B cell (primary cell): ENCODE measurements around the gene PLA2G4D. TPM values are rescaled to one million over a fixed set of nuclear protein-coding genes. Genes with fewer than 3 reads are reported as not detected.

Experiments
- ATAC-seq: fragments of 200-7000 bp; cut with Tn5 transposase; one replicate; pipeline ENCODE4 v1.10.0; 2021; ENCODE audit warnings: low read depth, mild to moderate bottlenecking, moderate number of reproducible peaks, moderate library complexity
- CTCF ChIA-PET: fragments of 350-600 bp; sonication (Branson Sonifier 250); formaldehyde crosslinking; loops from one replicate; lab custom pipeline; 2021; ENCODE audit warnings: antibody characterized with exemption, inconsistent platforms; lab: Charles Lee
- POLR2A ChIA-PET: fragments of 350-600 bp; sonication (Branson Sonifier 250); formaldehyde crosslinking; loops from one replicate; lab custom pipeline; 2021; ENCODE audit warnings: antibody characterized with exemption; lab: Charles Lee
- DNase-seq: peaks from one replicate; pipeline ENCODE4 v3.0.0; 2013
- H2AFZ ChIP-seq: 2 replicates; pipeline ENCODE4 v1.6.1; 2012; ENCODE audit warnings: mild to moderate bottlenecking, low read depth, low read length; ENCODE audit not compliant: insufficient read depth, poor library complexity, severe bottlenecking
- H3K27ac ChIP-seq, 2 donors: 1 replicate in 1 of 2; 2 replicates in 1 of 2; pipeline ENCODE4 v1.5.1; 2012 to 2013; ENCODE audit warnings: low read length in 2 of 2, mild to moderate bottlenecking in 2 of 2, moderate library complexity in 1 of 2
- H3K27me3 ChIP-seq, 4 experiments: fragments of 200-600 bp in 1 of 4; sonication (generic) in 1 of 4; replicated peaks in 1 of 4; 1 replicate in 2 of 4; 2 replicates in 2 of 4; pipeline versions ENCODE4 v1.6.1 to v1.7.0; 2013 to 2016; ENCODE audit warnings: low read length in 3 of 4, mild to moderate bottlenecking in 2 of 4, mixed read lengths in 1 of 4, moderate library complexity in 1 of 4; ENCODE audit not compliant: insufficient read depth in 4 of 4, control insufficient read depth in 3 of 4; ENCODE audit errors: control extremely low read depth in 1 of 4
- H3K36me3 ChIP-seq, 2 experiments: replicated peaks in 1 of 2; 1 replicate in 1 of 2; 2 replicates in 1 of 2; pipeline versions ENCODE4 v1.6.1 to v1.7.1; 2013; ENCODE audit warnings: low read length in 1 of 2; ENCODE audit not compliant: insufficient read depth in 2 of 2, control insufficient read depth in 1 of 2; ENCODE audit errors: control extremely low read depth in 1 of 2, extremely low read depth in 1 of 2
- H3K4me1 ChIP-seq, 2 donors: fragments of 200-600 bp in 1 of 2; sonication (generic) in 1 of 2; 1 replicate in 1 of 2; 2 replicates in 1 of 2; pipeline versions ENCODE4 v1.5.1 to v1.6.1; 2013 to 2017; ENCODE audit warnings: low read length in 2 of 2; ENCODE audit not compliant: control insufficient read depth in 2 of 2, insufficient read depth in 2 of 2
- H3K4me2 ChIP-seq: replicated peaks from 2 replicates; pipeline ENCODE3; 2012; ENCODE audit warnings: mild to moderate bottlenecking, low read depth, low read length; ENCODE audit not compliant: poor library complexity, severe bottlenecking
- H3K4me3 ChIP-seq, 5 experiments: fragments of 200-600 bp in 1 of 5; sonication (generic) in 1 of 5; 1 replicate in 3 of 5; 2 replicates in 2 of 5; pipeline versions ENCODE4 v1.5.1 to v1.7.0; 2011 to 2016; ENCODE audit warnings: low read length in 4 of 5, mild to moderate bottlenecking in 4 of 5, low read depth in 2 of 5, control low read depth in 1 of 5, moderate library complexity in 1 of 5; ENCODE audit not compliant: insufficient read depth in 1 of 5; ENCODE audit errors: control extremely low read depth in 1 of 5, extremely low read depth in 1 of 5
- H3K79me2 ChIP-seq: fragments of 200-600 bp; sonication (generic); one replicate; pipeline ENCODE4 v1.6.0; 2016; ENCODE audit warnings: low read length; ENCODE audit not compliant: control insufficient read depth, insufficient read depth
- H3K9ac ChIP-seq: fragments of 200-600 bp; sonication (generic); 2 replicates; pipeline ENCODE4 v1.6.1; 2017; ENCODE audit warnings: mild to moderate bottlenecking, low read length, moderate library complexity
- H3K9me3 ChIP-seq, 3 donors: one replicate each; pipeline versions ENCODE4 v1.6.1 to v1.7.1; 2013; ENCODE audit warnings: low read length in 2 of 3; ENCODE audit not compliant: control insufficient read depth in 2 of 3, insufficient read depth in 1 of 3; ENCODE audit errors: control extremely low read depth in 1 of 3
- H4K20me1 ChIP-seq: 2 replicates; pipeline ENCODE4 v1.6.0; 2012; ENCODE audit warnings: mild to moderate bottlenecking, low read length; ENCODE audit not compliant: insufficient read depth, control insufficient read depth, poor library complexity, severe bottlenecking
- H3K27ac Mint-ChIP-seq: one replicate; pipeline ENCODE4 v1.8.0; 2021; ENCODE audit warnings: mixed read lengths
- H3K27me3 Mint-ChIP-seq: one replicate; pipeline ENCODE4 v1.8.0; 2021; ENCODE audit warnings: mixed read lengths
- H3K4me1 Mint-ChIP-seq: one replicate; pipeline ENCODE4 v1.8.0; 2021; ENCODE audit warnings: mixed read lengths
- H3K4me3 Mint-ChIP-seq: one replicate; pipeline ENCODE4 v1.8.0; 2021; ENCODE audit warnings: mixed read lengths
- H3K9me3 Mint-ChIP-seq: one replicate; pipeline ENCODE4 v1.8.0; 2022; ENCODE audit warnings: mixed read lengths; ENCODE audit not compliant: insufficient read depth
- EZH2 ChIP-seq: IDR thresholded peaks from 2 replicates; pipeline ENCODE4 v1.6.1; 2012; ENCODE audit warnings: borderline replicate concordance, low read depth, mild to moderate bottlenecking, moderate library complexity, low read length; ENCODE audit not compliant: insufficient read depth, poor library complexity, severe bottlenecking
- WGBS: methylation state at CpG from one replicate; pipeline ENCODE4 v1.1.5; 2013; ENCODE audit warnings: missing lambda C conversion rate; ENCODE audit not compliant: insufficient coverage; 5-methylcytosine and 5-hydroxymethylcytosine counted together
- intact Hi-C: fragments of 100-400 bp; cut with micrococcal nuclease; formaldehyde crosslinking; loops from one replicate; pipeline ENCODE4 v1.10.0; 2022
- polyA plus RNA-seq: library from polyadenylated mRNA; depleted of rRNA; stranded (reverse); fragments of >200 nt; gene quantifications from 2 replicates; pipeline ENCODE4 v1.2.3, GENCODE V29; 2012
- total RNA-seq, 2 donors: library from RNA; stranded (reverse); fragments of 120-200 nt in 1 of 2; gene quantifications; 1 replicate in 1 of 2; 2 replicates in 1 of 2; pipeline versions ENCODE4 v1.2.3 to v1.2.4, GENCODE V29; 2013 to 2022
- TF ChIP-seq, protein P1 (sequence below): fragments of 200-600 bp; IDR thresholded peaks from one replicate; pipeline ENCODE4 v1.8.0; 2022; ENCODE audit warnings: antibody characterized with exemption, mild to moderate bottlenecking

PLA2G4D gene
- total and polyA plus RNA-seq, 2 donors (not counting 1 experiment from before 2014, with no cell fraction given), result not detected

DNA sequence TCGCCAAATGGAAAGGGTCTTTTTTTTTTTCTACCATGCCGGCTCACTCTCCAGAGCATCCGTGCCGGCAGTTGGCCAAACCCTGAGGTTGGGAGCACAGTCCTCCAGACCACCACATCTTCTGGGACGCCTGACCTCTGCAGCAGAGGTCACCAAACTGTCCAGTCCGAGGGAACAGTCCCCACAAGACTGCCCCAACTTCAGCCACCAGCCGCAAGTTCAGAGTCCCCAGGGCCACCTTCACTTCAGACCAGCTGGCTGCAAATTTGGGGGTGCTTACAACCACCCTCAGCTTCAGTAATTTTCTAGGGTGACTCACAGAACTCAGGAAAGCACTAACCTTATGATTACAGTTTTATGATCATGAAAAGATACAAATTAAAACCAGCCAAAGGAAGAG is 28.9 kb downstream of the PLA2G4D start:
- Histone ChIP-seq H3K36me3 (no peaks in the 10 kb centered on the region), H3K4me1 (no peaks in the 10 kb centered on the region), H3K27ac (no peak overlapping the region), H2AFZ (no peak overlapping the region), H3K4me3 (no peak overlapping the region), H4K20me1 (no peaks in the 10 kb centered on the region), H3K4me2 (no peak overlapping the region), H3K9ac (no peak overlapping the region), H3K27me3 (peaks cover 0 to 15% (median 0%) of the 10 kb centered on the region in 4 experiments), H3K79me2 (no peaks in the 10 kb centered on the region), H3K9me3 (peaks cover 0 to 14% (median 0%) of the 10 kb centered on the region in 3 donors)
- CTCF ChIA-PET, result interaction anchor here (1.1 kb wide), 1 partner anchor 19 kb away, joined by 4 read pairs; no protein-coding TSS in a partner anchor
- ATAC-seq (no peak), DNase-seq (no peak)
- POLR2A ChIA-PET, result no interaction called here
- Mint-ChIP-seq H3K4me3 (no peak overlapping the region), H3K27ac (no peak overlapping the region), H3K9me3 (peaks cover 5% of the 10 kb centered on the region), H3K27me3 (peaks cover 34% of the 10 kb centered on the region), H3K4me1 (peaks cover 2% of the 10 kb centered on the region)
- TF ChIP-seq, protein P1, sequence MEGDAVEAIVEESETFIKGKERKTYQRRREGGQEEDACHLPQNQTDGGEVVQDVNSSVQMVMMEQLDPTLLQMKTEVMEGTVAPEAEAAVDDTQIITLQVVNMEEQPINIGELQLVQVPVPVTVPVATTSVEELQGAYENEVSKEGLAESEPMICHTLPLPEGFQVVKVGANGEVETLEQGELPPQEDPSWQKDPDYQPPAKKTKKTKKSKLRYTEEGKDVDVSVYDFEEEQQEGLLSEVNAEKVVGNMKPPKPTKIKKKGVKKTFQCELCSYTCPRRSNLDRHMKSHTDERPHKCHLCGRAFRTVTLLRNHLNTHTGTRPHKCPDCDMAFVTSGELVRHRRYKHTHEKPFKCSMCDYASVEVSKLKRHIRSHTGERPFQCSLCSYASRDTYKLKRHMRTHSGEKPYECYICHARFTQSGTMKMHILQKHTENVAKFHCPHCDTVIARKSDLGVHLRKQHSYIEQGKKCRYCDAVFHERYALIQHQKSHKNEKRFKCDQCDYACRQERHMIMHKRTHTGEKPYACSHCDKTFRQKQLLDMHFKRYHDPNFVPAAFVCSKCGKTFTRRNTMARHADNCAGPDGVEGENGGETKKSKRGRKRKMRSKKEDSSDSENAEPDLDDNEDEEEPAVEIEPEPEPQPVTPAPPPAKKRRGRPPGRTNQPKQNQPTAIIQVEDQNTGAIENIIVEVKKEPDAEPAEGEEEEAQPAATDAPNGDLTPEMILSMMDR, result no peak
- TF ChIP-seq EZH2, result no peak
- WGBS, result 76% methylated on average over 6 of the region's 7 CpGs
- intact Hi-C loops, result no loop called here

- Histone ChIP-seq H3K79me2 (no peaks in the 10 kb centered on the region), H3K4me1 (no peaks in the 10 kb centered on the region), H3K4me2 (no peak overlapping the region), H4K20me1 (no peaks in the 10 kb centered on the region), H2AFZ (no peak overlapping the region), H3K27me3 (peaks cover 0 to 15% (median 0%) of the 10 kb centered on the region in 4 experiments), H3K4me3 (no peak overlapping the region), H3K9ac (no peak overlapping the region), H3K36me3 (no peaks in the 10 kb centered on the region), H3K27ac (no peak overlapping the region), H3K9me3 (peaks cover 0 to 14% (median 0%) of the 10 kb centered on the region in 3 donors)
- TF ChIP-seq EZH2, result no peak
- TF ChIP-seq, protein P1, result no peak
- Mint-ChIP-seq H3K27me3 (peaks cover 34% of the 10 kb centered on the region), H3K27ac (no peak overlapping the region), H3K4me1 (peaks cover 4% of the 10 kb centered on the region), H3K9me3 (peaks cover 5% of the 10 kb centered on the region), H3K4me3 (no peak overlapping the region)
- ChIA-PET POLR2A (no interaction called here), CTCF (interaction anchor here (1.1 to 6.8 kb wide), 2 partner anchors 19 to 75 kb away, joined by 4 to 109 read pairs; no protein-coding TSS in a partner anchor)
- intact Hi-C loops, result no loop called here
- DNase-seq (no peak), ATAC-seq (no peak)
- 41% methylated on average over 4 of the region's 7 CpGs for WGBS
These were observed 29.3 kb downstream of the PLA2G4D start for GRCh38 chr15:42065033-42065432.
